ENCODE measurements around the gene PLVAP.

PLVAP gene, protein sequence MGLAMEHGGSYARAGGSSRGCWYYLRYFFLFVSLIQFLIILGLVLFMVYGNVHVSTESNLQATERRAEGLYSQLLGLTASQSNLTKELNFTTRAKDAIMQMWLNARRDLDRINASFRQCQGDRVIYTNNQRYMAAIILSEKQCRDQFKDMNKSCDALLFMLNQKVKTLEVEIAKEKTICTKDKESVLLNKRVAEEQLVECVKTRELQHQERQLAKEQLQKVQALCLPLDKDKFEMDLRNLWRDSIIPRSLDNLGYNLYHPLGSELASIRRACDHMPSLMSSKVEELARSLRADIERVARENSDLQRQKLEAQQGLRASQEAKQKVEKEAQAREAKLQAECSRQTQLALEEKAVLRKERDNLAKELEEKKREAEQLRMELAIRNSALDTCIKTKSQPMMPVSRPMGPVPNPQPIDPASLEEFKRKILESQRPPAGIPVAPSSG

DNA sequence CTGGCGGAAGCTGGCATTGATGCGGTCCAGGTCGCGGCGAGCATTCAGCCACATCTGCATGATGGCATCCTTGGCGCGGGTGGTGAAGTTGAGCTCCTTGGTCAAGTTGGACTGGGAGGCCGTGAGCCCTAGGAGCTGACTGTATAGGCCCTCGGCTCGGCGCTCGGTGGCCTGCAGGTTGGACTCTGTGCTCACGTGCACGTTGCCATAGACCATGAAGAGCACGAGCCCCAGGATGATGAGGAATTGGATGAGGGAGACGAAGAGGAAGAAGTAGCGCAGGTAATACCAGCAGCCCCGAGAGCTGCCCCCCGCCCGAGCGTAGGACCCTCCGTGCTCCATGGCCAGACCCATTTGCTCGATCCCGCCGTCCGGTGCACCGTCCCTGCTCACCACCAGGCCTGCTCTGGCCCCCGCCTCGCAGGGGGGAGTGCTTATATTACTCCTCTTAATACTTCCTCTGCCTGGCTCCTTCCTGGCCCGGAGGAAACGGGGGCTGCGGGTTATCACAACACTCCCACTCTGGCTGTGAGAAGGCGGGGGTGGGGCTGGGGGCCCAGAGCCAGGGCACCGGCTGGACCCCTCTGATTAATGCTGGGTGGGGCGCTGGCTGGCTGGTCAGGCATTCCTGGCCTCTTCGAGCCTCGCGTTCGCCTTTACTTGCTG, at the start of gene PLVAP:
PLVAP (minus strand) TSS at position 408 of the 666 bp plus-strand sequence; CDS start at position 354, 54 bp downstream.
- no peak for DNase-seq

DNA sequence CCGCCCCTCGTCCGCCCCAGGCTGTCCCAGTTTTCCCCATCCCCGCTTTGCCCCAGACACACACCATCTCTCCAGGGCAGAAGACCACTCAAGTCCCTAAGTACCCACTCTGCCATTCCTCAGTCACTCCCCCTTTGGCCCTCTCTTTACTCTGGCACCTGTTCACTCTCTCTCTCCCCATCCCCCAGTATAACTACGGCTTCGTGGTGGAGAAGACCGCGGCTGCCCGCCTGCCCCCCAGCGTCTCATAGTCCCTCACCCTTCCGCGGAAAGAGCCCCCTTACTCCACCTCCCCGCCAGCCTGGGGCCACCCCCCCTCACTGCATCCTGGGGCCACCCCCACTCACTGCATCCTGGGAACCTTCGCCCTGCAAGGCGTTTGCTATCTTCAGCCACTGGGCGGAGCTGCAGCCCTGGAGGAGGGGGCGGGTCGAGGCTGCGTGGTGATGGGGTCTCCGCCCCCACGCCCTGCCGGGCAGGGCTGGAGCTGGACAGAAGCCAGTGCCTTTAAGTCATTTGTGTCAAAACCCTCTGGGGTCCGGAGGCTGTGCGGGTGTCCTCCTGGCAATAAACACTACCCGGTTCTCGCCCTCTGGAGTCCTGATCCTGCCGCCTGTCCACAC, 47.7 kb upstream of the PLVAP start:
- peak in 2 of 3 experiments; percentile 13 to 39 for DNase-seq

DNA sequence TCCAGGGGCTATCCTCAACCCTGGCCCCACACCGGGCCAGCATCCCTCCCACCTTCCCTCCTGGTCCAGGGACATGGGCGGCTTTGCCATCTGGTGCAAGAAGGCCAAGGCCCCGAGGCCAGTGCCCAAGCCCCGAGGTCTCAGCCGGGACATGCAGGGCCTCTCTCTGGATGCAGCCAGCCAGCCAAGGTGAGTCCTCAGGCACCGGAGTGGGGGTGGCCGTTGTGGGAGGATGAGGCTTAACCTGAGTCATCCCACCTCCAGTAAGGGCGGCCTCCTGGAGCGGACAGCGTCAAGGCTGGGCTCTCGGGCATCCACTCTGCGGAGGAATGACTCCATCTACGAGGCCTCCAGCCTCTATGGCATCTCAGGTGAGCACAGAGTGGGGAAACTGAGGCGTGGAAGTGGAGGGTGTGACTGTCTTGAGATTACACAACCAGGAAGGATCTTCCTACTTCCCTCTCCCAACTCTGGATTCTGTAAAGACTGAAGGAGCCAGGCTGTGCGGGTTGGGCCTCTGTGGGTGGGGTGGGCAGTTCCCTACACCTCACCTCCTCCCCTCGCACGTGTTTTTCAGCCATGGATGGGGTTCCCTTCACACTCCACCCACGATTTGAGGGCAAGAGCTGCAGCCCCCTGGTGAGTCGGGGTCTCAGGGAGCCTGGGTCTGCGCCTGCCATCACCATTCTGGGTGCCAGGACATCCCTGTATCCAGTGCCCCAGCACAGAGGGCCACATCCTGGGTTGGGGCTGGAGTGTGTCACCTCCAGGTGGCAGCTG, 46.5 kb upstream of the PLVAP start:
- DNase-seq: no peak

DNA sequence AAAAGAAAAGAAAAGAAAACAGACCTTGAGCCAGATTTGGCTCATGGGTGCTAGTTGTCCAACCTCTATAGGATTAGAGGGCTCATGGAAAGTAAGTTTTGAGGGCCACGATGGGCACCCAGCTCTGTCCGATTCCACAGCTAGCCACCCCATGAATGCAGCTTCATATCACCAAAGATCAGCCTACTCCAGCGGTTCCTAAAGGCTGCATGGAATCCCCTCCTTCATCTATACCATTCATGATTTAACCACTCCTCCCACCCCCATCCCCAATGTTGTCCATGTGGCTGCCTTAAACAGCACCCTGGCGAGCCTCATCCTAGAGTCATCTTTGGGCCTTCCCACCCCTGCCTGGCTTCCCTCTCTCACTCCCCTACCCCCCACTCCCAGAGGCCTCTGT, 44.8 kb upstream of the PLVAP start:
- DNase-seq: no peak

DNA sequence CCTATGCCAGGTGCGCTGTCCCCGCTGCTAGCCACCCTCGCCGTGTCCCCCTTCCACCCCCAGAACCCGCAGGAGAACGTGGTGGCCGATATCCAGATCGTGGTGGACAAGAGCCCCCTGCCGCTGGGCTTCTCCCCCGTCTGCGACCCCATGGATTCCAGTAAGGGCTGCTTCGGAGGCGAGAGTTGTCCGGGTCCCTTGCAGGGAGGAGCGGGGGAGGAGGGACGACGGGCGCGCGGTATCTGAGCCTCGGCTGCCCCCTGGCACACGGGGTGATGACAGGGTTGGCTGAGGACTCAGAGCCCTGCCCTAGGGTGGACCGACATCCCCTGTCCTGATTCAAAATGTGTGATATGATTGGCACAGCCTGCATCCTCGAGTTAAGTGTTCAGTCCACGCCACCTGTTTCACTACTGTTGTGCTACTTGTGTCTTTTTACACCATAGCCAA, 43.4 kb upstream of the PLVAP start:
- DNase-seq: peak in 1 of 3 experiments; percentile 65

DNA sequence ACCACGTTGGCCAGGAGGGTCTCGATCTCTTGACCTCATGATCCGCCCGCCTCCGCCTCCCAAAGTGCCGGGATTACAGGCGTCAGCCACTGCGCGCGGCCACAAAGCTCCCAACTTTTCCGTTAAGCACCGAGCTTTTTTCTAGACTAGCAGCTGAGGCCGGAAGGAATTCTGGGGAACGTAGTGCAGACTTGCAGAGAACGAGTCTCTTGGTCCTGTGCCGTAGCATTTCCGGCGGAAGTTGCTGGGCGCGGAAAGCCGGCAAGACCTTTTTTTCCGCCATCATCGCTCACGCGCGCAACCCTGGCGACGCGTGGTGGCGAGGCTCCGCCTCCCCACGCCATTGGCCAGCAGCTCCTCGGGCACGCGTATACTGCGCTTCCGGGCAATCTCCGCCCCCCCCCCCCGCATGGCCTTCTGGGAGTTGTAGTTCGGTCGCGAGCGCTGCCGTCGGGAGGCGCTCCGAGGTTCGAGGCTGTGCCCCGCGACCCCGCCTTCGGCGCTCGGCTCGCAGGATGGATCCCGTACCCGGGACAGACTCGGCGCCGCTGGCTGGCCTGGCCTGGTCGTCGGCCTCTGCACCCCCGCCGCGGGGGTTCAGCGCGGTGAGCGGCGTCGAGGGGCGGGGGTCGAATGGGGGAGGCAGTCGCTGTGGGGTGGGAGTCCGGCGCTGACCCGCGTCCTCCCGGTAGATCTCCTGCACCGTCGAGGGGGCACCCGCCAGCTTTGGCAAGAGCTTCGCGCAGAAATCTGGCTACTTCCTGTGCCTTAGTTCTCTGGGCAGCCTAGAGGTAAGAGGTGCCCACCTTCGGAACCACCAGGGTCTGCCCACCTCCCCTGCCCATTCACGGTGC, 42.7 kb upstream of the PLVAP start, which contains the start of gene MVB12A:
MVB12A (plus strand) TSS at position 427 of the 854 bp plus-strand sequence; CDS start at position 516, 89 bp downstream.
- peak; percentile 95 to 99 (median 96) for DNase-seq

DNA sequence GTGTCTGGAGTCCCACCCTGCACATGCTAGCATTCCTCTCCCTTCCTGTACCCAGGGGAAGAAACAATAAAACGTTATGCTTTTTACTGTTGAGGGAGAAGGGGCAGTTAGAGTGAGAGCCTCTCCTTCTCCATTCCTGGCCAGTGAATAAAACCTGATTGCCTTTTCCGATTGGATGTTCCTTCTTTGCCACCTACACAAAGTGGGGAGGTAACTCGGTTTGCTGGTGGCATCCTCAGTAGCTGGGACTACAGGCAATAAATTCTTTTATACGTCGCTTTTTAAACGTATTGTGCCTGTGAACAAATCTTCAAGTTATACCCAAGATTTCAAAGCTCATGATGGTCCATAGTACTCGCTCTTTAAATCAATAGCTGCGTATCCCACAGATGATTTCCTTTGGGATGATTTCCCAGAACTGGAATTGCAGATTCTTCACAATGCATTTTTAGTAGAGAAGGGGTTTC, 42.0 kb upstream of the PLVAP start:
- DNase-seq: no peak

DNA sequence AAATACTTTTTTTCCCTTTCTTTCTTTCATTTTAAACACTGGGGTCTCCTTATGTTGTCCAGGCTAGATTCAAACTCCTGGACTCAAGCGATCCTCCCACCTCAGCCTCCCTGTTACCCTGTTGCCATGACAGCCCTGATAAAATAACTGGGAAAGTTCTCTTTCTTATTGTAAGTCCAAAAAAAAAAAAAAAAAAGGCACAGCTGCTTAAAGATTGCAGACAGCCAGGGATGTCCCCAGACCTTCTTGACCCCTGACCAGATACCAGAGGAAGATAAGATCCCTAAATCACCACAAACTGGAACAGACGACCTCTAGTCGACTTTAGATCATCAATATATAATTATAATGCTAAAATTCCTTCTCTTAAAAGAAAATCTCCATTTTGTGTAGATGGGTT, 41.6 kb upstream of the PLVAP start:
- no peak for DNase-seq

DNA sequence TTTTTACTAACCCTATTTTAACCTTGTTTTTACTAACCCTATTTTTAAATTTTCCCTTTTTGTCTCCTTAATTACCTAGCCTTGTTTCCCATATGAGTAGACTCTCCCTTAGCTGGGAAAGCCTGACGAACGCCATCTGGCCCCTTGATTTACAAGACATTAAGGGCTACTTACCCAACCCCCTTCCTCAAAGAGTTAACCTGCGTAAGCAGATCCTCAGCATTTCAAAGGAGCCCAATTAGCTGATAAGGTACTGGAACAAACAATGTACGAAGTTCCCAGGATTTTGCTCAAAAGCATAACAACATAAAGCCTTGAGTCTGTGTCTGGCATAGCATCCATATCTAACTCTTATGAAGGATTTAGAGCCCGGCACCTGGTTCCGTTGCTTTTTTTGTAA, 38.0 kb upstream of the PLVAP start:
- peak in 1 of 3 experiments; percentile 6 for DNase-seq

DNA sequence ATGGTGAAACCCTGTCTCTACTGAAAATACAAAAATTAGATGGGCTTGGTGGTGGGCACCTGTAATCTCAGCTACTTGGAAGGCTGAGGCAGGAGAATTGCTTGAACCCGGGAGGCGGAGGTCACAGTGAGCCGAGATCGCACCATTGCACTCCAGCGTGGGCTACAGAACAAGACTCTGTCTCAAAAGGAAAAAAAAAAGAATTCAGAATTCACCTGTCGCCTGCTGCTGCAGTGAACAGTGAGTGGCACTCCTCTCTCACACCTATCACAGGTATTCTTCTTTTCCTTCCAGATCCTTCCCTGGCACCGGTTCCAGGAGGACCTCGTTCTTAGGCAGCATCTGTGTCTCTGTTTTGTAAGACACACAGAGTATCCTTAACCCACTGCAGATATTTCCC, 37.0 kb upstream of the PLVAP start:
- no peak for DNase-seq

DNA sequence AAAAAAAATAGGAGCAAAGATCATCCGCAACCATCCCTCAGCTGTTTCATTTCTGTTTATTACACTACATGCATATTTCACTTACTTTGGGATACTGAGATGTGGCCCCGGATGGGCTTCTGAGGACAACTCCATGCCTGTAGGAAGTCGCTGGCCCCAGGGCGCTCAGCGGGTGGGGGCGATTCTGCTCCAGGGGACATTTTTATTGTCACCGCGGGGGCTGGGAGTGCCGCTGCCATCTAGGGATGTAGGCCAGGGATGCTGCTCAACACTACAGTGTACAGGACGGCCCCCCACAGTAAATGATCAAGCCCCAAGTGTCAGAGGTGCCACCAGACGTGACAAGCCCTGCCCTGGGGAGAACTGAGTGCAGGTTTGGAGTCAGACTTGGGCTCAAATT, 34.7 kb upstream of the PLVAP start:
- DNase-seq: peak in 2 of 3 experiments; percentile 16 to 27

DNA sequence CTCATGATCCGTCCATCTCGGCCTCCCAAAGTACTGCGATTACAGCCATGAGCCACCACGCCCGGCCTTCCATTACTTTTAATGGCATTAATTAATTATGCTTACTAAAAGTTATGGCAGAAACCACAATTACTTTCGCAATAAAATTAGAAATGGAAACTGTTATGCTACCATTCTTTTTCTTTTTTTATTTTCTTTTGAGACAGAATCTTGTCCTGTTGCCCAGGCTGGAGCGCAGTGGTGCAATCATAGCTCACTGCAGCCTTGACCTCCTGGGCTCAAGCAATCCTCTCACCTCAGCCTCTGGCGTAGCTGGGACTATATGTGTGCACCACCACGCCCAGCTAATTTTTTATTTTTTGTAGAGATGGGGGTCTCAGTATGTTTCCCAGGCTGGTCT, 32.8 kb upstream of the PLVAP start:
- DNase-seq: no peak

DNA sequence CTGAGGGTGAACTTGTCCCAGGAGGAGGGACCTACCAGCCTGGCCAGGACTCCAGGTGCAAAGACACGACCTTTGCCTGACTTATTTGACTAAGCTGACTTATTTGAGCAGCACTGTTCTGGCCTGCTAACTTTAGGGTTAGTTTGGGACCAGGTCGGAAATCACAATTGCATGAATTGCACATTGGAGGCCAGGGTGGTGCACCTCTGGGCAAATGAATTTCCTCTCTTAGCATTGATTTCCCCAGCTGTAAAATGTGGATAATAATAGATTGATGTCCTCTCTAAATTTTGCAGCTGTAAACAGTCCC, 29.7 kb upstream of the PLVAP start:
- DNase-seq: no peak

DNA sequence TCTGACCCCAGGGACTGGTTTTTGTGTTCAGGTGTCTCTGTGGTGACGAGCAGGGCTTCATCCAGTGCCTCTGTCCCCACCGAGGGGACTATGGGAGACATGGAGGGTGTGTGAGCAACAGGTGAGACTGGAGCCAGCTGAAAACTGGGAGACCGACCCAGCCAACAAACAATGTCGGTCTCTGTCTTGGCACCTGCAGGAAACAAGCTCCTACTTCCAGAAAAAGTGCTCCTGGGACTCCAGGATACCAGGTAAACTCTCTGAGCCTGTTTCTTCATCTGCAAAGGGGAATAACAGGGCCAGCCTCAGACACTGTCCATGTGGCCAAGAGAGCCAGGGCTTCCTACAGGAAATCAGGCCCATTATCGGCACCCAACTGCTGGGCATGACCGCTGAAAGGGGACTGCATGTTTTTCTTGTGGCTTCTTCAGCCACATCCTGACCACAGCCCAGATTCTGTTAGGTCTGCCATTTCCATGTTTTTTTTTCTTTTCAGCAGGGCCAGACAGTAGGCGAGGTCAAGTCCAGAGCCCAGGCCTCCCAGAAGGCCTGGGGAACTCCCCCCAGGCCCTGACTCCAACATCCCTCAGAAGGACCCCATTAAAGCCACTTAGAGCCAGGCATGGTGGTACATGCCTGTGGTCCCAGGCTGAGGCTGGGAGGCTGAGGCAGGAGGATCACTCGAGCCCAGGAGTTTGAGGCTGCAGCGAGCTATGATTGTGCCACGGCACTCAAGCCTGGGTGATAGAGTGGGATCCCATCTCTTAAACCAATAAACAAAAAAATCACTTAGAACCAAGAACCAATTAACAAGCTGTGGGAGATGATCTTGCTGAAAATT, 29.1 kb upstream of the PLVAP start:
- no peak for DNase-seq

DNA sequence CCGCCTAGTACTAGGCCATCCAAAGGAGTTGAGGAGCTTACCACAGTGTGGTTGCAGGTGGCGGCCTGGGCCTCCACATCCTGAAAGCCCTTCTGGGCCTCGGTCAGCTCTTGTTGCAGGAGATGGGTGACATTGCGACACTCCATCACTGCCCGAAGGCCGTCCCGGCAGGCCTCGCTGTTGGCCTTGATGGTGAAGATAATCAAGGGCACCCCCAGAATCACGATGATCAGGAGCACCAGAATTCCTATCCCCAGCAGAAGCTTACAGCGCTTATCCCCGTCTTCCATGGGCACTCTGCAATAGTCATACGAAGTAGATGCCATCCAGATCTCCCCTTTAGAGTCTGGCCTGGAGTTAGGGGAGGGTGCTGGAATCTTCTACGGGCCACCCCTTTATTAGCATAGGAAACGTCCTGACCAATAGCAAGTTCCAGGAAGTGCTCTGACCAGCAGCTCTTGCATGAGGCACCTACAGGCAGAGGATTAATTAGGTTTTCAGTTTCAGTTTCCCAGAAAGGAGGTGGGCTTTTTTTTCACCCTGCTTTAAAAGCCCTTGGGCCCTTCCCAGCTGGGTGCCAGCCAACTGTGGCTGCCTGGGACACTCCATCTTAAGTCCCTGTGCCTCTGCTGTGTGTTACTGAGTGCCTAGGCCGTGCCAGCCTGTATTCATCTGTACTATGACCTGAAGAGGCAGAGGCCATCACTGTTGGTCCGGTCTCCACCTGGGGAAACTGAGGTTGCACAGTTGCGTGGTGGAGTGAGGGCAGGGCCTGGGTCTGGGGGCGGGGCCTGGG, 28.3 kb upstream of the PLVAP start, which contains the start of gene BST2:
BST2 (minus strand) TSS at position 381 of the 796 bp plus-strand sequence; CDS start at position 326, 55 bp downstream.
- DNase-seq: no peak

DNA sequence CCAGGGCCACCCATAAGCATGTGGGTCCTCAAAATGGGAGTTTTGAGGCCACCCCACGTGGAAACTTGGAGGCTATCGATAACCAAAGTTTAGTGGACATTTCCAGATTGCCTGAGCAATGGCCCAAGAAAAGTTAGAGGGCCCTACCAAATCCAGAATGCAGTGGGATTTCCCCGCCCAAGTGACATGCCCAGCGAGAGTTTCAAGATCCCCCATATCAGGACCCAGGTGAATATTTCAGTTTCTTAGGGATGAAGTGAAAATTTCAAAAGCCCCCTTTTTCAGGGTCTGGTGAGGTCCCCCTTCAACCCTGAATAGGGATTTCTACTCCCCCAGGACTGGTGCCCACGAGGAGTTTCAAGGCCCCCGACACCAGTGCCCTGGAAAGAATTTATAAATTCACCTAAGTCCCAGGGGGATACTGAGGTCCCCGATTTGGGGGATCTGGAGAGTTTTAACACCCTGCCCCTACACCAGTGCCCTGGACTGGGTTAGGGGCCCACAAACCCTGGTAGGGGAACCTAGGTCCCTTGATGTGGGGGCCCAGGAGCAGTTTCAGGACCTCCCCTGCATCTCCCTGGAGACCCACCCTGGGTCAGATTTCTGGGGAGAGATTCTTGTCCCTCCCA, 27.6 kb upstream of the PLVAP start:
- no peak for DNase-seq

DNA sequence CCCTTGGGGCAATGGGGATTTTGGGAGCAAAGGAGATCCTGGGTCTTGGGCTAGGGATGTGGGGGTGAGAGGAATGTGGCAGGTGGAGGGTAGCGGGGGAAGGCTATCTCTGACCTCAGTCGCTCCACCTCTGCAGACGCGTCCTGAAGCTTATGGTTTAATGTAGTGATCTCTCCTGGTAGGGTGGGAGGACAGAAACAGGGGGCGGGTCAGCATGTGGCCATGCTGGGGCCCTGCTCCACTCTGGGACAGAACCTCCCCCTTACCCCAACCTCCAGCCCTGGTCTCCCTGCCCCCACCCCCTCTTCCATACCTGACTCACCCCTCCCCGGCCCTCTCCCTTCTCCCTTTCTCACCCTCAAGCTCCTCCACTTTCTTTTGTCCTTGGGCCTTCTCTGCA, 26.9 kb upstream of the PLVAP start:
- no peak for DNase-seq

DNA sequence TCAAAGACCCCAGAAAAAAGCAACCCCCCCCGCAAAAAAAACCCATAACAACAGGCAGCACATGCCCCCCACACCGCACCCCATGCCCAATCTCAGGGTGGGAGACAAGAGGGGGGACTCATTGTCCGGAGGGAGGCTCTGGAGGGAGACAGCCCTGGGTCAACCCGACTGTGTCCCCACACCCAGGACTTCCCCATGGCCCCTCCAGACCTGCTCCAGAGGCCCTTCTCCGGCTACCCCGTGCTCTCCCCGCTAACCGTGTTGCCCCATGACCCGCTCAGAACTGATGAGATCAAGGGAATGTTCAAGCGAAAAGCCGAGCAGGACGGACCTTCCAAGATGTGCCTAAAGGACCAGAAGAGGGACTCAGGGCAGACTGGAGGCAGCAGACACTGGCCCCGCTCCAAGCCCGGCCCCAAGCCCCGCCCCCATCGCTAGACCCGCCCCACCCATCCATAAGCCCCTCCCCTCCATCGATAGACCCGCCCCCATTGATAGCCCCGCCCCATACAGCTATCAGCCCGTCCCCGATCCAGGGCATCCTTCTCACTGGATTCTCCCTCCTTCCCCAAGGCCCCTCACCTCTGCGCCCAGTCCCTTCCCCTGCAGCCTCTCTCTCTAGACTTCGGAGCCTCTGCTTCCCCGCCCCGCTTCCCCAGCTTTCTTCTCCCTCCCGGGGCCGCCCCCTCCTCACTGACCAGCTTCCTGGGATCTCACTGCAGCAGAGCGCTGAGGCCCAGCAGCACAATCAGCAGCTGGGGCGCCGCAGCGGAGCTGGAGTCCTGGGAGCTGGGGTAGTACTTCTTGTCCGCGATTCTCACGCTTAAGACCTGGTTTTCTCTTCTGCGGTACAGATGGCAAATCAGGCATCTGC, 26.1 kb upstream of the PLVAP start:
- DNase-seq: peak in 2 of 3 experiments; percentile 28 to 54
